A549 (cell line): ENCODE data around the gene TCF20. TPM values are rescaled to one million over a fixed set of nuclear protein-coding genes. Genes with fewer than 3 reads are reported as not detected.

Experiments used
- ATAC-seq, 2 experiments: fragments of 200-7000 bp in 1 of 2; fragments of >200 bp in 1 of 2; cut with Nextera tagmentation in 1 of 2; cut with Tn5 transposase in 1 of 2; 3 replicates each; pipeline versions ENCODE4 v1.8.0 to v1.9.1; 2018 to 2020; ENCODE audit warnings: mild to moderate bottlenecking in 1 of 2, moderate library complexity in 1 of 2
- CTCF ChIA-PET: fragments of 300-600 bp; sonication (Branson Sonifier 250); formaldehyde crosslinking; extraction: SDS; loops from one replicate; lab custom pipeline; 2021; ENCODE audit warnings: antibody characterized with exemption, inconsistent platforms; lab: Yijun Ruan, JAX
- POLR2A ChIA-PET: fragments of 350-600 bp; formaldehyde crosslinking; extraction: SDS; loops from one replicate; lab custom pipeline; 2021; ENCODE audit warnings: antibody characterized with exemption, inconsistent platforms; lab: Yijun Ruan, JAX
- DNase-seq, 2 experiments: peaks; one replicate each; pipeline versions ENCODE4 v3.0.0 to v3.0.0-alpha.2; 2011 to 2016; ENCODE audit warnings: low read depth in 1 of 2, low spot score in 1 of 2
- FAIRE-seq: peaks from 2 replicates; lab custom pipeline; 2011; peaks lifted over from hg19 to GRCh38; lab: Jason Lieb, UNC
- H3K27ac ChIP-seq, 2 experiments: fragments of >200 bp; sonication (Bioruptor Twin); formaldehyde crosslinking; 3 replicates each; pipeline ENCODE4 v1.5.1; 2016 to 2017
- H3K4me1 ChIP-seq: fragments of >200 bp; sonication (Bioruptor Twin); formaldehyde crosslinking; 3 replicates; pipeline ENCODE4 v1.6.1; 2016
- H3K4me2 ChIP-seq: fragments of >200 bp; sonication (Bioruptor Twin); formaldehyde crosslinking; 3 replicates; pipeline ENCODE4 v1.6.1; 2016
- H3K4me3 ChIP-seq: fragments of >200 bp; sonication (Bioruptor Twin); formaldehyde crosslinking; 3 replicates; pipeline ENCODE4 v1.5.1; 2016
- H3K9me3 ChIP-seq: fragments of >200 bp; sonication (Bioruptor Twin); formaldehyde crosslinking; 3 replicates; pipeline ENCODE4 v1.6.1; 2016
- CEBPB ChIP-seq, 2 experiments: fragments of >200 bp in 1 of 2; sonication (Bioruptor Twin) in 1 of 2; formaldehyde crosslinking in 1 of 2; IDR thresholded peaks; 2 replicates each; pipeline ENCODE4 v1.6.1; 2012 to 2016
- EHMT2 ChIP-seq: fragments of 200-600 bp; sonication (generic); IDR thresholded peaks from 2 replicates; pipeline ENCODE4 v1.6.1; 2016; ENCODE audit warnings: antibody characterized with exemption, low read depth, mild to moderate bottlenecking, moderate library complexity
- EP300 ChIP-seq, 2 experiments: fragments of >200 bp; sonication (Bioruptor Twin); formaldehyde crosslinking; IDR thresholded peaks; 2 replicates in 1 of 2; 3 replicates in 1 of 2; pipeline ENCODE4 v1.6.1; 2016 to 2017
- HEYL ChIP-seq: fragments of 250-450 bp; sonication (Bioruptor Pico); IDR thresholded peaks from 2 replicates; pipeline ENCODE4 v1.8.0; 2021; ENCODE audit warnings: mild to moderate bottlenecking, moderate library complexity
- HOXA7 ChIP-seq: fragments of 250-450 bp; sonication (Bioruptor Pico); IDR thresholded peaks from 2 replicates; pipeline ENCODE4 v1.5.0; 2020; ENCODE audit warnings: mild to moderate bottlenecking, moderate library complexity
- HOXB13 ChIP-seq: fragments of 250-450 bp; sonication (Bioruptor Pico); IDR thresholded peaks from 2 replicates; pipeline ENCODE4 v1.5.0; 2020; ENCODE audit warnings: low read depth, mild to moderate bottlenecking, moderate library complexity
- KDM5A ChIP-seq: fragments of 200-600 bp; sonication (generic); IDR thresholded peaks from 2 replicates; pipeline ENCODE4 v1.6.1; 2016; ENCODE audit warnings: antibody characterized with exemption, mild to moderate bottlenecking
- MAFK ChIP-seq: fragments of 450-650 bp; IDR thresholded peaks from 2 replicates; pipeline ENCODE4 v1.6.1; 2014; ENCODE audit not compliant: partially characterized antibody
- MYC ChIP-seq: IDR thresholded peaks from 2 replicates; pipeline ENCODE4 v1.6.1; 2012; ENCODE audit warnings: mild to moderate bottlenecking, inconsistent platforms, low read length, improper control_type of control experiment, borderline replicate concordance
- PHF8 ChIP-seq: fragments of 200-600 bp; sonication (generic); IDR thresholded peaks from 2 replicates; pipeline ENCODE4 v1.6.1; 2016; ENCODE audit warnings: low read depth, mild to moderate bottlenecking, antibody characterized with exemption, moderate library complexity, borderline replicate concordance
- RAD21 ChIP-seq, 2 experiments: fragments of >200 bp in 1 of 2; sonication (Bioruptor Twin) in 1 of 2; formaldehyde crosslinking in 1 of 2; IDR thresholded peaks in 1 of 2; conservative IDR thresholded peaks in 1 of 2; 2 replicates in 1 of 2; 3 replicates in 1 of 2; pipeline ENCODE4 v1.6.1; 2012 to 2018; ENCODE audit warnings: inconsistent platforms in 1 of 2
- SREBF2 ChIP-seq: fragments of 450-650 bp; IDR thresholded peaks from 2 replicates; pipeline ENCODE4 v1.6.1; 2014; ENCODE audit warnings: mild to moderate bottlenecking, moderate library complexity
- ZSCAN20 ChIP-seq: fragments of 250-450 bp; sonication (Bioruptor Pico); IDR thresholded peaks from 2 replicates; pipeline ENCODE4 v1.8.0; 2022; ENCODE audit warnings: mild to moderate bottlenecking, moderate library complexity
- WGBS: methylation state at CpG from one replicate; pipeline ENCODE4 v1.1.6; 2017; ENCODE audit errors: missing lambda C conversion rate; 5-methylcytosine and 5-hydroxymethylcytosine counted together
- polyA plus RNA-seq, 4 experiments: library from polyadenylated mRNA; depleted of rRNA in 3 of 4; stranded (reverse); fragments of >200 nt; fragmentation: RNase III in 1 of 4; extraction: RNeasy Plus Mini Kit Qiagen cat#74134 plus additional on column Dnase treatment in 1 of 4; gene quantifications; 2 replicates in 3 of 4; 3 replicates in 1 of 4; pipeline ENCODE4 v1.2.3, GENCODE V29; 2011 to 2017
- TF ChIP-seq, protein P1 (sequence below): fragments of 250-450 bp; sonication (Bioruptor Pico); IDR thresholded peaks from 2 replicates; pipeline ENCODE4 v1.5.0; 2020; ENCODE audit warnings: low read depth, mild to moderate bottlenecking, moderate library complexity
- TF ChIP-seq, protein P2 (sequence below): IDR thresholded peaks from 2 replicates; pipeline ENCODE4 v1.6.1; 2012
- TF ChIP-seq, protein P3 (sequence below): fragments of 150-350 bp; IDR thresholded peaks from 2 replicates; pipeline ENCODE4 v1.6.1; 2014; ENCODE audit warnings: low read depth, mild to moderate bottlenecking, low read length

TCF20 gene
- polyA plus RNA-seq, 2 of the 4 experiments (the other 2 are of a cell fraction) = 11.9 to 16.5 TPM

DNA sequence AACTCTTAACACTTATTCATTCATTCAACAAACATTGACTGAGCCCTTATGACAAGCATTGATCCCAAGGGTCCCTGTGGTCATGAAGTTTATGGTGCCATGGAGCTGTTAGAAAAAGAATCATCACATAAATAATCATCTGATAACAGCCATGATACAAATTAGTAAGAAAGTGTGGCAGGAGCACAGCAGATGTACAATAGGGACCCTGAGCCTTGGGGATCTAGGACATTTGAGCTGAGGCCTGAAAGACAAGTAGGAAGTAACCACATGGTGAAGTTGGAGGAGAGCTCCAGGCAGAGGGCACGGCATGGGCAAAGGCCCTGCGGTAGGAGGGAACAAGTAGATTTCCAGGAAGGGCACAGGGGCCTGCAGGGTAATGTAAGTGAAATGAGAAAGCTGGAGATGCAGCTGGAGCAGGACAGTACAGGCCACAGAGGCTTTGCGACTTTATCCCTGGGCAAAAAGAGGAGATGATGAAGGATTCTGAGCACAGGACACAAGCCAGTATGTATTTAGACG, 6.8 kb upstream of the TCF20 start:
- Histone ChIP-seq H3K27ac (no peak overlapping the region), H3K4me3 (no peak overlapping the region), H3K4me2 (no peak overlapping the region), H3K4me1 (no peaks in the 10 kb centered on the region), H3K9me3 (no peaks in the 10 kb centered on the region)
- ATAC-seq (no peak), DNase-seq (no peak), FAIRE-seq (no peak)
- POLR2A ChIA-PET = no interaction called here
- WGBS = 88% methylated on average over 4 of the region's 4 CpGs
- CTCF ChIA-PET = interaction anchor here (1.5 to 1.7 kb wide), 2 partner anchors 16 to 36 kb away, joined by 4 to 6 read pairs; no protein-coding TSS in a partner anchor
- no peak for TF ChIP-seq HOXA7 (CRISPR knock-in tag)
- TF ChIP-seq, protein P1, sequence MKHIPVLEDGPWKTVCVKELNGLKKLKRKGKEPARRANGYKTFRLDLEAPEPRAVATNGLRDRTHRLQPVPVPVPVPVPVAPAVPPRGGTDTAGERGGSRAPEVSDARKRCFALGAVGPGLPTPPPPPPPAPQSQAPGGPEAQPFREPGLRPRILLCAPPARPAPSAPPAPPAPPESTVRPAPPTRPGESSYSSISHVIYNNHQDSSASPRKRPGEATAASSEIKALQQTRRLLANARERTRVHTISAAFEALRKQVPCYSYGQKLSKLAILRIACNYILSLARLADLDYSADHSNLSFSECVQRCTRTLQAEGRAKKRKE (CRISPR knock-in tag) = no peak

DNA sequence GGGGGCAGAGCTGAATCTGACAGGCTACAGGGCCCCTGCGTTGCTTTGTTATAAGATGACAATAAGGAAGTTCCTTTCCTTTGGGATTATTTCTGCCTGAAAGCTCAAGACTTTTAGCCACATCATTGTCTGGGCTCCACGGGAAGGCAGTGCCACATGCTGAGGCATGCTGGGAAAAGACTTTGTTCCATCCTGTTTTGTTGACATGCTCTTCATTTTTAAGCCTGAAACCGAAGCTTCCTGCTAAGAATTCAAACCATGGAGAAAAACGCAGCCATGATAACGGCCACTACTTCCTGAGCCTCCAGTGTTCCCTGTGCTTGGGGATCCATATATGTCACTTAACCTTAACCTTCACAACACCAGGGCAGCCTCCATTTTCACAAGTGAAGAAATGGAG, 5.5 kb upstream of the TCF20 start:
- H3K4me2 ChIP-seq = no peak overlapping the region
- no peak overlapping the region for H3K4me3 ChIP-seq
- ATAC-seq = no peak
- ChIA-PET POLR2A (no interaction called here), CTCF (interaction anchor here (1.1 to 1.4 kb wide), 3 partner anchors 12 to 161 kb away, joined by 3 to 5 read pairs (median 3); no protein-coding TSS in a partner anchor)
- WGBS = 74% methylated on average over 5 of the region's 5 CpGs
- no peak for FAIRE-seq
- no peaks in the 10 kb centered on the region for H3K9me3 ChIP-seq
- TF ChIP-seq, protein P2, sequence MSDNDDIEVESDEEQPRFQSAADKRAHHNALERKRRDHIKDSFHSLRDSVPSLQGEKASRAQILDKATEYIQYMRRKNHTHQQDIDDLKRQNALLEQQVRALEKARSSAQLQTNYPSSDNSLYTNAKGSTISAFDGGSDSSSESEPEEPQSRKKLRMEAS = no peak
- TF ChIP-seq HOXB13 (CRISPR knock-in tag) (no peak), RAD21 (conservative IDR thresholded peaks at IDR 0.05 in 1 of 2, IDR thresholded peaks at IDR 0.05 in 1 of 2) (no peak)
- no peak for DNase-seq
- no peaks in the 10 kb centered on the region for H3K4me1 ChIP-seq
- H3K27ac ChIP-seq = no peak overlapping the region

DNA sequence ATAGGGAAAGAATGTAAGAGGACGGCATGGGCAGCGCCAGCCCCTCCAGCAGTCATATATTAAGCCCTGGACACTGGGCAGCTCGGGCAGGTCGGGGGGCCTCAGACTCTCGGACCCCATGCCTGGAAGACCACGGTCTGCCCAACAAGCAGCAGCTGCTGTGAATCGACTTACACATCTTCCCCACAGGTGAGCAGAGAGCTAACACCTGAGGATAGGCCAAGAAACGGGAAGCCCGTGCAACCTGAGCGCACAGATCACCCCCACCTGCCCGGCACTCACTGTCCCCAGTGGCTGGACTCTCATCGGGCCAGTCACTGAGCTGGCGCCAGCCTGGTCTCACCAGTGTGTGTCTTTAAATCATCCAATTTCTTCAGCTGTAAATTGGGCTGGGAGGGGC, 4.7 kb upstream of the TCF20 start:
- TF ChIP-seq MAFK (no peak), SREBF2 (no peak), EHMT2 (no peak), ZSCAN20 (CRISPR knock-in tag) (no peak), PHF8 (no peak), KDM5A (no peak), HOXA7 (CRISPR knock-in tag) (no peak), EP300 (IDR thresholded peaks at IDR 0.05) (no peak)
- TF ChIP-seq, protein P3, sequence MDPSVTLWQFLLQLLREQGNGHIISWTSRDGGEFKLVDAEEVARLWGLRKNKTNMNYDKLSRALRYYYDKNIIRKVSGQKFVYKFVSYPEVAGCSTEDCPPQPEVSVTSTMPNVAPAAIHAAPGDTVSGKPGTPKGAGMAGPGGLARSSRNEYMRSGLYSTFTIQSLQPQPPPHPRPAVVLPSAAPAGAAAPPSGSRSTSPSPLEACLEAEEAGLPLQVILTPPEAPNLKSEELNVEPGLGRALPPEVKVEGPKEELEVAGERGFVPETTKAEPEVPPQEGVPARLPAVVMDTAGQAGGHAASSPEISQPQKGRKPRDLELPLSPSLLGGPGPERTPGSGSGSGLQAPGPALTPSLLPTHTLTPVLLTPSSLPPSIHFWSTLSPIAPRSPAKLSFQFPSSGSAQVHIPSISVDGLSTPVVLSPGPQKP = no peak
- 82% methylated on average over 13 of the region's 13 CpGs for WGBS
- ChIA-PET POLR2A (no interaction called here), CTCF (interaction anchor here (1.1 to 1.4 kb wide), 4 partner anchors 12 to 161 kb away, joined by 3 to 5 read pairs (median 4); no protein-coding TSS in a partner anchor)
- Histone ChIP-seq H3K4me1 (no peaks in the 10 kb centered on the region), H3K4me2 (no peak overlapping the region), H3K4me3 (no peak overlapping the region), H3K9me3 (no peaks in the 10 kb centered on the region), H3K27ac (no peak overlapping the region)
- FAIRE-seq = no peak
- no peak for ATAC-seq
- no peak for DNase-seq

DNA sequence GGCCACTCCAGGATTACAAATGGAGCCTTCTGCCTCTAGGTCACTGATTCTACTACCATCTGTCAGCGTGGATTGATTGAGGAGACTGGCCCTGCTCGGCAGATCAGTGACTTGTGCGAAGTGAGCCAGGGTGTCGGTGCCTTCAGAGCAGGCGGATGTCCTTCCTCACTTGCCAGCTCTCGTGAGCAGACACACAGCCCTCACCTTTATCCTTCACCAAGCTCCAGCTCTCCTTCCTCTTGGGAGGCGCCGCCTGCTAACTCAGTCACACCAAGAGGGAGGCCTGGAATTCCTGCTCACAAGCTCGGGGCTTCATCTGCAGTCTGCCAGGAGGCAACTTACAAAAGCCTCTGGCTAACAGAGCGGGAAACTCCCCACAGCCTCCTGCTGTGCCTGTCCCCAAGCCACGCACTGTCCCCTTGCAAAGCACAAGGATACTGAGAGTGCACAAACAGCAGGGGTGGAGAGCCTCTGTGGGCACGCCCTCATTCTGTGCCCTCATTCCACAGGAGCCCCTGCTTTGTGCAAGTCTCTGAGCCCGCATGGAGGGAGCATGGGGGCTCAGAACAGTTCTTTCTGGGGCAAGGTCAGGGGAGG, 3.5 kb upstream of the TCF20 start:
- WGBS = 81% methylated on average over 5 of the region's 13 CpGs

More for the DNA sequence above, 3.5 kb upstream of the TCF20 start:
- CTCF ChIA-PET = no interaction called here
- ATAC-seq (no peak), DNase-seq (no peak), FAIRE-seq (no peak)
- H3K9me3 ChIP-seq = no peaks in the 10 kb centered on the region
- no peaks in the 10 kb centered on the region; the same call in 2 of the 3 replicates for H3K4me1 ChIP-seq
- no peak overlapping the region for H3K27ac ChIP-seq
- no peak overlapping the region for H3K4me2 ChIP-seq
- TF ChIP-seq HEYL (CRISPR knock-in tag) (no peak), RAD21 (conservative IDR thresholded peaks at IDR 0.05 in 1 of 2, IDR thresholded peaks at IDR 0.05 in 1 of 2) (no peak), MYC (no peak), CEBPB (IDR thresholded peaks at IDR 0.05) (no peak)
- POLR2A ChIA-PET = no interaction called here
- no peak overlapping the region for H3K4me3 ChIP-seq
